ENCODE measurements around the gene BYSL. TPM values are rescaled to one million over a fixed set of nuclear protein-coding genes. Genes with fewer than 3 reads are reported as not detected.

The BYSL gene
- total RNA-seq, 4 donors from 2014 or later, result 9.8 to 38.2 (median 11.8) TPM

GRCh38 chr6:41957117-41957516 is 35.8 kb downstream of the BYSL start:
- TF ChIP-seq, protein P1, sequence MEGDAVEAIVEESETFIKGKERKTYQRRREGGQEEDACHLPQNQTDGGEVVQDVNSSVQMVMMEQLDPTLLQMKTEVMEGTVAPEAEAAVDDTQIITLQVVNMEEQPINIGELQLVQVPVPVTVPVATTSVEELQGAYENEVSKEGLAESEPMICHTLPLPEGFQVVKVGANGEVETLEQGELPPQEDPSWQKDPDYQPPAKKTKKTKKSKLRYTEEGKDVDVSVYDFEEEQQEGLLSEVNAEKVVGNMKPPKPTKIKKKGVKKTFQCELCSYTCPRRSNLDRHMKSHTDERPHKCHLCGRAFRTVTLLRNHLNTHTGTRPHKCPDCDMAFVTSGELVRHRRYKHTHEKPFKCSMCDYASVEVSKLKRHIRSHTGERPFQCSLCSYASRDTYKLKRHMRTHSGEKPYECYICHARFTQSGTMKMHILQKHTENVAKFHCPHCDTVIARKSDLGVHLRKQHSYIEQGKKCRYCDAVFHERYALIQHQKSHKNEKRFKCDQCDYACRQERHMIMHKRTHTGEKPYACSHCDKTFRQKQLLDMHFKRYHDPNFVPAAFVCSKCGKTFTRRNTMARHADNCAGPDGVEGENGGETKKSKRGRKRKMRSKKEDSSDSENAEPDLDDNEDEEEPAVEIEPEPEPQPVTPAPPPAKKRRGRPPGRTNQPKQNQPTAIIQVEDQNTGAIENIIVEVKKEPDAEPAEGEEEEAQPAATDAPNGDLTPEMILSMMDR (IDR thresholded peaks at IDR 0.05), result no peak
- no peak for ATAC-seq (ENCODE audit: low FRiP score)
- DNase-seq (ENCODE audit: low spot score), result no peak

DNA sequence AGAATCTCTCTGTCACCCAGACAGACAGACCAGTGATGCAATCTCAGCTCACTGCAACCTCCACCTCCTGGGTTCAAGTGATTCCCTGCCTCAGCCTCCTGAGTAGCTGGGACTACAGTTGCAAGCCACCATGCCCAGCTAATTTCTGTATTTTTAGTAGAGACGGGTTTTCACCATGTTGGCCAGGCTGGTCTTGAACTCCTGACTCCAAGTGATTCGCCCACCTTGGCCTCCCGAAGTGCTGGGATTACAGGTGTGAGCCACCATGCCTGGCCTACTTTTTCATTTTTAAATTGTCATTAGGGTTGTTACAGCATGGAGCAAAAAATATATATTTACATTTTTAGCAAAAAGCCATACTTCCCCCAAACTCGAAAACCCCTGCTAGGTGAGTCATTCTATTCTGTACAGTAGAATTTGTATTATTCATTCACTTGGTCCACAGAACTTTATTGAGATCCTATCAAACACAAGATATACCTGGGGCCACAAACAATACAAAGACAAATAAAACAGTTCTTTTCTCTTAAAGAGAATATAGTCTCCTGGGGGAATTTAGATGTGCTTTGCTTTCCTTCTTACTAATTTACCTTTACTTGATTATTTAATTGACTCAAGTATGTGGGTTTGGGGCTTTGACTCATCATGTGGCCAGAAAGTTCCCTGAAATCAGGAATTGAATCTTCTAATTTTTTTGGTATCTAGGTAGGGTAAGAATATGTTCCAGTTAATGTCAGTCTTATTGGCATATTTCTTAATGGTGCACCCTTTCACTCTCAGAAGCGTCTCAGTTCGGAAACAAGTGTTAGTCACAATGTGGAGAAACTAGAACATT is 36.9 kb downstream of the BYSL start:
- no peak for ATAC-seq (ENCODE audit: low FRiP score)
- no peak for DNase-seq (ENCODE audit: low spot score)
- TF ChIP-seq, protein P1 (IDR thresholded peaks at IDR 0.05), result no peak

GRCh38 chr6:41960028-41960427 is 38.7 kb downstream of the BYSL start:
- ATAC-seq (ENCODE audit: low FRiP score) (no peak), DNase-seq (ENCODE audit: low spot score) (no peak)
- TF ChIP-seq, protein P1 (IDR thresholded peaks at IDR 0.05), result no peak

DNA sequence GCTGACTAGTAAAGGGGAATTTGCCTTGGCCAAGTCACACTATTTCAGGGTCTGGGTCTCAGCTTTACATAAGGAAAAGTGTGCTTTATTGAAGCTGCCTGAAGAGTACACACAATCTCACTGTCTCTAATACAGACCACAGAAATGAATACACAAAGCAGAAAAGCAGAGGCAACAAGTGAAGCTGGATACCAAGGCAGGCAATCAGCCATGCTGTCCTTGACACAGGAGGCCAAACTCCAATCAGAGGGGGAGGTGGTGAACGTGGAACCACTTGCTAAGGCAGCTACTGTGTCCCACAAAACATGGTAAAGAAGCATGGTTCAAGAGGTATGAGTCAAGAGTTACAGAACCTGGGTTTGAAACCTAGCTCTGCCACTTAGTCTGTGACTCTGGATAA is 42.1 kb downstream of the BYSL start:
- ATAC-seq (ENCODE audit: low FRiP score) (no peak), DNase-seq (ENCODE audit: low spot score) (no peak)
- TF ChIP-seq, protein P1 (IDR thresholded peaks at IDR 0.05), result no peak

- no peak for DNase-seq (ENCODE audit: low spot score)
- no peak for ATAC-seq (ENCODE audit: low FRiP score)
Observed at GRCh38 chr6:41964201-41964887, 43.0 kb downstream of the BYSL start.

DNA sequence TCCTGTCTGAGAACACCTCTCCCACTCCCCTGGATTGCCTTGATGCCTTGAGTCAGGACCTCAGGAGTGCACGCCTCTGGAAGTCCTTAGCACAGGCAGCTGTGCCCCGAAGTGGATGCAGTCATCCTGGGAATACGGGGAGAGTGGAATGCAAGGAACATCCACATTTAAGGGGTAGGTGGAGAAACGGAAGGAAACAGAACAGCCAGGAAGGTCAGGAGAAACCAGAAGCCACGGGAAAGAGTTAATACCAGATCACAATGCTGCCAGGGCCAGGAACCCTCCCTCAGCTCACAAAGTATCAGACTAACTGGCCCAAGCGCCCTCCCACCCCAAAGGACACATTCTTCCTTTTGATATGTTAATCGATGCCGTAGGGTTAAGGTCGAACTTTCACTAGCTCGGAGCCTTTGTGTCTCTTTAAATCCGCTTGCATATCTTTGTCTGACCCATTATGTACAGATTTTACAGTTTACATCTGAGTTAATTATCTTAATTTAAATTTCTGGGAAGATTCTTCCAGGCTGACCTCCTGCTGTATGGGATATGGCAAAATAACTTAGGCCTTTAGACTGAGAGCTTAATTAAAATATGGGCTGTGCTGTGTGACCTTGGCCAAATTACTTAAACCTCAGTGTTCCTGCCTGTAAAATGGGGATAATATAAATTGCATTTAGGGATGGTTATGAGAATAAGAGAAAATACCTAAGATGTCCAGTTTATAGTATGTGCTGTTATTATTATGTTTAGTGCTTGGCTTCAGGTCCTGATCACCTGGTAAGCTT is 44.3 kb downstream of the BYSL start:
- TF ChIP-seq, protein P1 (IDR thresholded peaks at IDR 0.05), result no peak
- no peak for ATAC-seq (ENCODE audit: low FRiP score)
- DNase-seq (ENCODE audit: low spot score), result no peak

More at GRCh38 chr6:41964201-41964887, 43.0 kb downstream of the BYSL start:
- TF ChIP-seq, protein P1 (IDR thresholded peaks at IDR 0.05), result no peak

Measured in omental fat pad (tissue), 4 donors.